Astrocyte (in vitro differentiated cells and primary cell): ENCODE measurements around the gene CACNG6. TPM values are rescaled to one million over a fixed set of nuclear protein-coding genes. Genes with fewer than 3 reads are reported as not detected.

ENCODE experiments used
- DNase-seq: peaks from one replicate; pipeline ENCODE4 v3.0.0-alpha.2; 2010; ENCODE audit warnings: low read depth
- FAIRE-seq: peaks from 2 replicates; lab custom pipeline; 2011; peaks lifted over from hg19 to GRCh38; lab: Jason Lieb, UNC
- H2AFZ ChIP-seq: 2 replicates; pipeline ENCODE4 v1.6.0; 2012; ENCODE audit warnings: low read depth, low read length, inconsistent platforms
- H3K27ac ChIP-seq: 2 replicates; pipeline ENCODE4 v1.5.1; 2011; ENCODE audit warnings: low read depth, low read length, inconsistent platforms
- H3K27me3 ChIP-seq: 2 replicates; pipeline ENCODE4 v1.6.0; 2011; ENCODE audit warnings: low read length, inconsistent platforms; ENCODE audit not compliant: insufficient read depth
- H3K36me3 ChIP-seq: 2 replicates; pipeline ENCODE4 v1.5.1; 2011; ENCODE audit warnings: low read length, inconsistent platforms; ENCODE audit not compliant: insufficient read depth
- H3K4me1 ChIP-seq: 2 replicates; pipeline ENCODE4 v1.5.1; 2011; ENCODE audit warnings: low read length, inconsistent platforms; ENCODE audit not compliant: insufficient read depth
- H3K4me2 ChIP-seq: 2 replicates; pipeline ENCODE4 v1.6.0; 2012; ENCODE audit warnings: low read length, inconsistent platforms
- H3K4me3 ChIP-seq: 2 replicates; pipeline ENCODE4 v1.5.1; 2011; ENCODE audit warnings: low read depth, mild to moderate bottlenecking, low read length, inconsistent platforms; ENCODE audit not compliant: insufficient read depth
- H3K79me2 ChIP-seq: 2 replicates; pipeline ENCODE4 v1.6.0; 2012; ENCODE audit warnings: mild to moderate bottlenecking, low read length, inconsistent platforms; ENCODE audit not compliant: insufficient read depth
- H3K9ac ChIP-seq: 2 replicates; pipeline ENCODE4 v1.6.0; 2012; ENCODE audit warnings: mild to moderate bottlenecking, low read length, inconsistent platforms
- H3K9me3 ChIP-seq: 2 replicates; pipeline ENCODE4 v1.5.1; 2012; ENCODE audit warnings: low read depth, mild to moderate bottlenecking, low read length, inconsistent platforms; ENCODE audit not compliant: insufficient read depth
- H4K20me1 ChIP-seq: 2 replicates; pipeline ENCODE4 v1.6.0; 2012; ENCODE audit warnings: low read length, inconsistent platforms; ENCODE audit not compliant: insufficient read depth
- H3K27ac Mint-ChIP-seq: one replicate; pipeline ENCODE4 v1.8.0; 2021; ENCODE audit warnings: mild to moderate bottlenecking, mixed read lengths; ENCODE audit not compliant: unreplicated experiment
- H3K27me3 Mint-ChIP-seq: one replicate; pipeline ENCODE4 v1.8.0; 2021; ENCODE audit warnings: low read depth, mixed read lengths; ENCODE audit not compliant: unreplicated experiment
- H3K36me3 Mint-ChIP-seq: one replicate; pipeline ENCODE4 v1.8.0; 2021; ENCODE audit warnings: low read depth, mixed read lengths; ENCODE audit not compliant: unreplicated experiment
- H3K4me1 Mint-ChIP-seq: one replicate; pipeline ENCODE4 v1.8.0; 2021; ENCODE audit warnings: low read depth, mixed read lengths; ENCODE audit not compliant: unreplicated experiment
- H3K4me3 Mint-ChIP-seq: one replicate; pipeline ENCODE4 v1.8.0; 2021; ENCODE audit warnings: mild to moderate bottlenecking, moderate library complexity, mixed read lengths; ENCODE audit not compliant: unreplicated experiment
- H3K9me3 Mint-ChIP-seq: one replicate; pipeline ENCODE4 v1.8.0; 2021; ENCODE audit warnings: mild to moderate bottlenecking, mixed read lengths; ENCODE audit not compliant: unreplicated experiment
- EZH2 ChIP-seq: IDR thresholded peaks from 2 replicates; pipeline ENCODE4 v1.6.1; 2012; ENCODE audit warnings: mild to moderate bottlenecking, low read length, inconsistent platforms; ENCODE audit not compliant: insufficient read depth
- total RNA-seq: library from RNA; stranded (reverse); gene quantifications from 2 replicates; pipeline ENCODE4 v1.2.1, GENCODE V29; 2021
- TF ChIP-seq, protein P1 (sequence below): IDR thresholded peaks from 2 replicates; pipeline ENCODE4 v1.5.1; 2011; ENCODE audit warnings: low read depth, mild to moderate bottlenecking, inconsistent platforms, low read length, moderate library complexity; ENCODE audit not compliant: insufficient read depth

Gene CACNG6
- total RNA-seq, 1 donor from 2014 or later = 0.20 TPM

DNA sequence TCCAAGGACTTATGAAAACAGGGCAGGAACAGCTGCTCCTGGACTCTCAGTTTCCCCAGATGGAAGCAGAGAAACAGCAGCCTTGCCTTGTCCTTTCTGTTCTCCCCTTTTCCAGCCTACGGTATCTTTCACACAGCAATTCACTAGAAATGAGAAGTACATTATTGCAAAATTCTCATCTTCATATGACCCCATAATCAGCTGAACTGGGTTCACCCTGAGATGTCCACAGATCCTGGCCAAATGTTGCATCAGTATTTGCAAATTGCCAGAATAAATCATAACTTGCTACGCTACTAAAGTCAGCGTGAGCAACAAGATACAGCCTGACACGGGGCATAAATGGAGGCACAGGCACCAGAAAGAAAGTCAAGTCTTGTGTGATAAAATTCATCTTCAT is 56.2 kb downstream of the CACNG6 start:
- no peaks in the 10 kb centered on the region for H4K20me1 ChIP-seq
- no peaks in the 10 kb centered on the region for H3K36me3 ChIP-seq
- H3K9ac ChIP-seq = no peak overlapping the region
- DNase-seq (no peak), FAIRE-seq (no peak)
- no peak overlapping the region for H2AFZ ChIP-seq
- H3K4me1 Mint-ChIP-seq = no peaks in the 10 kb centered on the region
- H3K4me3 Mint-ChIP-seq = no peak overlapping the region
- H3K9me3 ChIP-seq = no peaks in the 10 kb centered on the region
- peaks cover 15% of the 10 kb centered on the region for H3K27me3 Mint-ChIP-seq
- no peak overlapping the region for H3K27ac Mint-ChIP-seq
- no peaks in the 10 kb centered on the region for H3K79me2 ChIP-seq
- H3K36me3 Mint-ChIP-seq = peaks cover 2% of the 10 kb centered on the region
- no peak overlapping the region for H3K27ac ChIP-seq
- no peak overlapping the region for H3K4me2 ChIP-seq
- no peak overlapping the region for H3K4me3 ChIP-seq
- no peaks in the 10 kb centered on the region for H3K27me3 ChIP-seq
- peaks cover 2% of the 10 kb centered on the region for H3K9me3 Mint-ChIP-seq
- H3K4me1 ChIP-seq = no peaks in the 10 kb centered on the region
- no peak for TF ChIP-seq EZH2
- TF ChIP-seq, protein P1, sequence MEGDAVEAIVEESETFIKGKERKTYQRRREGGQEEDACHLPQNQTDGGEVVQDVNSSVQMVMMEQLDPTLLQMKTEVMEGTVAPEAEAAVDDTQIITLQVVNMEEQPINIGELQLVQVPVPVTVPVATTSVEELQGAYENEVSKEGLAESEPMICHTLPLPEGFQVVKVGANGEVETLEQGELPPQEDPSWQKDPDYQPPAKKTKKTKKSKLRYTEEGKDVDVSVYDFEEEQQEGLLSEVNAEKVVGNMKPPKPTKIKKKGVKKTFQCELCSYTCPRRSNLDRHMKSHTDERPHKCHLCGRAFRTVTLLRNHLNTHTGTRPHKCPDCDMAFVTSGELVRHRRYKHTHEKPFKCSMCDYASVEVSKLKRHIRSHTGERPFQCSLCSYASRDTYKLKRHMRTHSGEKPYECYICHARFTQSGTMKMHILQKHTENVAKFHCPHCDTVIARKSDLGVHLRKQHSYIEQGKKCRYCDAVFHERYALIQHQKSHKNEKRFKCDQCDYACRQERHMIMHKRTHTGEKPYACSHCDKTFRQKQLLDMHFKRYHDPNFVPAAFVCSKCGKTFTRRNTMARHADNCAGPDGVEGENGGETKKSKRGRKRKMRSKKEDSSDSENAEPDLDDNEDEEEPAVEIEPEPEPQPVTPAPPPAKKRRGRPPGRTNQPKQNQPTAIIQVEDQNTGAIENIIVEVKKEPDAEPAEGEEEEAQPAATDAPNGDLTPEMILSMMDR = no peak

Other genes with a start within 250 kb of the CACNG6 start
- gene NLRP12, start 167.3 kb upstream of the CACNG6 start, total RNA-seq = not detected in 2 replicates
- 221 and 246 TPM in 2 replicates for gene MYADM, start 123.8 kb upstream of the CACNG6 start, total RNA-seq
- 0.29 and 0.41 TPM in 2 replicates for gene PRKCG, start 109.4 kb upstream of the CACNG6 start, total RNA-seq
- gene CACNG7, start 82.4 kb upstream of the CACNG6 start, total RNA-seq = 3.5 and 4.4 TPM in 2 replicates
- 3.2 TPM in 2 replicates for gene CACNG8, start 28.7 kb upstream of the CACNG6 start, total RNA-seq
- gene VSTM1, start 72.3 kb downstream of the CACNG6 start, total RNA-seq = 0.68 TPM in 1 of 2 replicates, not detected in the other
- not detected in 2 replicates for gene TARM1, start 89.7 kb downstream of the CACNG6 start, total RNA-seq
- gene OSCAR, start 109.2 kb downstream of the CACNG6 start, total RNA-seq = 0.20 and 0.22 TPM in 2 replicates
- 98.0 and 99.2 TPM in 2 replicates for gene NDUFA3, start 111.2 kb downstream of the CACNG6 start, total RNA-seq
- gene TFPT, start 124.0 kb downstream of the CACNG6 start, total RNA-seq = 21.6 and 25.2 TPM in 2 replicates
- gene PRPF31, start 124.1 kb downstream of the CACNG6 start, total RNA-seq = 62.3 and 67.2 TPM in 2 replicates
- gene CNOT3, start 146.1 kb downstream of the CACNG6 start, total RNA-seq = 39.2 and 47.1 TPM in 2 replicates
- gene LENG1, start 168.1 kb downstream of the CACNG6 start, total RNA-seq = 4.1 and 4.8 TPM in 2 replicates
- gene TMC4, start 181.5 kb downstream of the CACNG6 start, total RNA-seq = 0.94 and 1.9 TPM in 2 replicates
- 145 and 162 TPM in 2 replicates for gene MBOAT7, start 197.9 kb downstream of the CACNG6 start, total RNA-seq
- 50.1 and 52.6 TPM in 2 replicates for gene TSEN34, start 199.7 kb downstream of the CACNG6 start, total RNA-seq
- gene RPS9, start 209.2 kb downstream of the CACNG6 start, total RNA-seq = 685 and 779 TPM in 2 replicates
- not detected in 2 replicates for gene LILRB3, start 231.4 kb downstream of the CACNG6 start, total RNA-seq